GM18508 (cell line): ENCODE data around the gene MXI1.
A peak's percentile ranks its signal among the peaks of the same experiment; 100 is the strongest.
"Not testable (repeated sequence)": the region's sequence is repeated elsewhere in the genome, so short reads cannot be mapped to it uniquely, and the experiment has no call there.

ENCODE experiments used
- ATAC-seq: cut with Tn5 transposase; IDR thresholded peaks from one replicate; pipeline ENCODE4 v1.9.1; 2021; ENCODE audit warnings: moderate number of reproducible peaks; ENCODE audit not compliant: insufficient read depth, unreplicated experiment

MXI1 gene

DNA sequence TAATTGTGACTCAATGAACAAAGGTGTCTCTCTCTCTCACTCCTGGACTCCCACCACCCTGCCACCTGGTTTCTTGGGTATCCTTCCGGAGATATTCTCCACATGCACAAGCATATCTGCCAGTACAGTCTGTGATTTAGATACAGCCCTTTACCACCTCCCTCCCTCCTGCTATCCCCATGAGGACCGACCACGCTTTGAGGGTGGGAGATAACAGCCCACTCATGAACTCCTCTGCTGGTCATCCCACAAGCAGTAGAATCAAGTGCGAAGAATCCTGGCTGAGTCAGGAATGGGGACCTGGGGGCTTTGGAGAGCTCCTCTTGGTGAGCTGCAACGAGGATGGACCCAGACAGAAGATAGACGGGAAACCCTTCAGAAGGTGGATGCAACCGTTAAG is 28.2 kb upstream of the MXI1 start:
- ATAC-seq, result no peak

DNA sequence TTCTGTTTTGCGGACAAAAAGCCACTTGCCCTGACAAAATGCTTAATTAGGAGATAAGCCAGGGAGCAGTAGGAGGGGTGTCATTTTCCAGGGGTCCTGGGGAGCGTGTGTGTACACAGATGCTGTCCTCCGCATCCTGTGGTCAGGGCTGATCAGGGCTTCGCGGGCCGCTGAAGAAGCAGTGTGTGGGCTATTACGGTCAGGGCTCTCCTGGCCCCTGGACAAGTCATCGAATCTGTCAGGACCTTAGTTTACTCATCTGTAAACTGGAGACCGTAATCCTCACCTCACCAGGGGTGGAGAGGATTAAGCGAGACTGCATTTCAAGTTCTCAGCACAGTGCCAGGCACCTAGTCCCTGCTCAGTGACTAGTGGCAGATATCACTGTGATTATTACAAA is 26.0 kb upstream of the MXI1 start:
- no peak for ATAC-seq

DNA sequence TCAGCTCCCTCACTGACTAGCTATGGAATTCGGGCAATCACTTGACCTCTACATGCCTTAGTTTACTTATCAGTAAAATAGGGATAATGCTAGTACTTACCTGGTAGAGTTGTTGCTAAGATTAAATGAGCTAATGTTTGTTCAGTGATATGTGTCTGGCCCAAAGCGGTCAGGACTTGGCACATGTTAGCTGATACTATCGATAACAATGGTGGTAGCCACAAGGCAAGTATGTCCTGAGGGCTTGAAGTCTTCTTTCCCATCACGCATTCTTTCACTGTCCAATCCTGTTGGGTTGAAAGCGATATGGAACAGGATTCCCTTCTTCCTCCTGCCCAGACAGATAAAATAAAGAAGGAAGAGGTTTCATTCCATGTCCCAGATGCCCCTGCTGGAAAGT is 25.5 kb upstream of the MXI1 start:
- no peak for ATAC-seq

DNA sequence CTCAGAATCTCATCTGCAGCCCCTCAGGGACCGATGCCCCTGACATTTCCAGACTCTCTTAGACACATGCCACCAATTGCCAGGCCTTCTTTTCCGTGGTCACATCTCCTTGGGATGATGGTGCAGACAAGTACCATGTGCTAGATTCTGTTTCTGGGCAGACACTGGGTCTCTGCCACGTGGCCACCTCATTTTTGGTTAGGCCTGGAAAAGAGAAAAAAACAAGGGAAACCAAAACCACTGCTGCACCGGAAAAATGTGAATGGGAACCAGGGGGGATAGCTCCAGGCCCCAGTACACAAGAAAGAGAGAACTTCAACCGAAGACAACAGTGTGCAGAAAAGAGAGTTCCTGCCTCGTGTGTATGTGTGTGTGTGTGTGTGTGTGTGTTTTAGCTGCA is 23.0 kb upstream of the MXI1 start:
- no peak for ATAC-seq

DNA sequence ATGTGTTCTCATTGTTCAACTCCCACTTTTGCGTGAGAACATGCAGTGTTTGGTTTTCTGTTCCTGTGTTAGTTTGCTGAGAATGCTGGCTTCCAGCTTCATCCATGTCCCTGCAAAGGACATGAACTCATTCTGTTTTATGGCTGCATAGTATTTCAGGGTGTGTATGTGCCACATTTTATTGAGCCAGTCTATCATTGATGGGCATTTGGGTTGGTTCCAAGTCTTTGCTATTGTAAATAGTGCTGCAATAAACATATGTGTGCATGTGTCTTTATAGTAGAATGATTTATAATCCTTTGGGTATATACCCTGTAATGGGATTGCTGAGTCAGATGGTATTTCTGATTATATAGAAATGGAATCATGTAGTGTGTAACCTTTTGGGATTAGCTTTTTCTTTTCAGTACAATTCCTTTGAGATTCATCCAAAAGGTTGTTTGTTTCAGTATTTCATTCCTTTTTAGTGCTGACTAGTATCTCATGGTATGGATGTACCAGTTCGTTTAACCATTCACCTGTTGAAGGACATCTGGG is 21.7 kb upstream of the MXI1 start:
- ATAC-seq, result not testable (repeated sequence)

DNA sequence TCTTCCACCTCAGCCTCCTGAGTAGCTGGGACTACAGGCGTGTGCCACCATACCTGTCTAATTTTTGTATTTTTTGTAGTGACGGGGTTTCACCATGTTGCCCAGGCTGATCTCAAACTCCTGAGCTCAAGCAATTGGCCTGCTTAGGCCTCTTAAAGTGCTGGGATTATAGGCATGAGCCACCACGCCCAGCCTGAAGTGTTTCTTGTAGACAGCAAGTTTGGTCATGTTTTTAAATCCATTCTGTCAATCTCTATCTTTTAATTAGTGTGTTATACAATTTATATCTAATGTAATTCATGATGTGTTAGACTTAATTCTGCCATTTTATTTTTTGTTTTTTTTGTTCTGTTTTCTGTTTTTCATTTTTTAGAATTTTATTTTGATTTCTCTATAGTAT is 17.2 kb upstream of the MXI1 start:
- ATAC-seq, result no peak

DNA sequence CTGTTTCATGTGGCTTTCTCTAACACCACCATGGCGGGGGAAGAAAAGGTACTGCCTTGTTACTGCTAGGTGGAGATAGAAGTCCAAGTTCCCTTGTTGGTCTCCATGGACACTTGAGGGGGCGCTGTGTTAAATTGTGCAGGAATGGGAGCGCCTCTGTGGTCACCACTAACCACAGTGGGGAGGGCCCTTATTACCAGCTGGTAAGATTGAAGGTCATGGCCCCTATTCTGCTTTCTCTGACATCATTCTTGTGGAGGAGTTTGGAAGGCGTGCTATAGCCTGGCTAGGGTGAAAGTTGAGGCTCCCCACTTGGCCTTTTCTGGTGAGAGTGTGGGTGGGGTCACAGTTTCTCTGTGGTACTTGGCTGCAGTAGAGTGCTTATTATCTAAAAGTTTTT is 14.9 kb upstream of the MXI1 start:
- ATAC-seq, result peak; percentile 62

DNA sequence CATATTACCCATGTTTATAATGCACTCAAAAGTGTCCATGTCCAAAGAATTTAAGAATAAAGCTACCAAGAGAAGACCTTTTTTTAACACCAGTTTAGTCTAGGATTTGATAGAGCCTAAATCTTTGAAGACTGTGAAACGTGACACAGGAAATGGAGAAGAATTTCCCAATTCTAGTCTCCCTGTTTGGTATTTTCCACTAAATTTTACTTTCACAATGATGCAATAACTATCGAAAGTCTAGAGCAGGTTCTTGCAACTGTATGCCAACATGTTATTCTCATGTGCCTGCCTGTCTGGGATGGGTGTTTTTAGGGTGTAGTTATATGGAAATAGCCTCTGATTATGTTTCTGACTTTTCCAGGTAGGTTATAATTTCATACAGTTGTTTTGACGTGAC is 6.9 kb upstream of the MXI1 start:
- ATAC-seq, result no peak

DNA sequence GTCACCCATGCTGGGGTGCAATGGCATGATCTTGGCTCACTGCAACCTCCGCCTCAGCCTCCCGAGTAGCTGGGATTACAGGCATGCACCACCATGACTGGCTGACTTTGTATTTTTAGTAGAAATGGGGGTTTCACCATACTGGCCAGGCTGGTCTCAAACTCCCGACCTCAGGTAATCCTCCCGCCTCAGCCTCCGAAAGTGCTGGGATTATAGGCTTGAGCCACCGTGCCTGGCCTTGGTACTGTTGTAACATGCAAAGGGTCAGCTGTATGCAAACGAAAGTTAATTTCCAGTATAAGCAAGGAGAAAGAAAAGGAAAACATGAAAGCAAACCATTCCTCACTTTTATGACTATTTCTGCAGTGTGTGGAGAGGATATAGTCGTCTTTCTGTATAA is 6.4 kb upstream of the MXI1 start:
- ATAC-seq, result not testable (repeated sequence)

DNA sequence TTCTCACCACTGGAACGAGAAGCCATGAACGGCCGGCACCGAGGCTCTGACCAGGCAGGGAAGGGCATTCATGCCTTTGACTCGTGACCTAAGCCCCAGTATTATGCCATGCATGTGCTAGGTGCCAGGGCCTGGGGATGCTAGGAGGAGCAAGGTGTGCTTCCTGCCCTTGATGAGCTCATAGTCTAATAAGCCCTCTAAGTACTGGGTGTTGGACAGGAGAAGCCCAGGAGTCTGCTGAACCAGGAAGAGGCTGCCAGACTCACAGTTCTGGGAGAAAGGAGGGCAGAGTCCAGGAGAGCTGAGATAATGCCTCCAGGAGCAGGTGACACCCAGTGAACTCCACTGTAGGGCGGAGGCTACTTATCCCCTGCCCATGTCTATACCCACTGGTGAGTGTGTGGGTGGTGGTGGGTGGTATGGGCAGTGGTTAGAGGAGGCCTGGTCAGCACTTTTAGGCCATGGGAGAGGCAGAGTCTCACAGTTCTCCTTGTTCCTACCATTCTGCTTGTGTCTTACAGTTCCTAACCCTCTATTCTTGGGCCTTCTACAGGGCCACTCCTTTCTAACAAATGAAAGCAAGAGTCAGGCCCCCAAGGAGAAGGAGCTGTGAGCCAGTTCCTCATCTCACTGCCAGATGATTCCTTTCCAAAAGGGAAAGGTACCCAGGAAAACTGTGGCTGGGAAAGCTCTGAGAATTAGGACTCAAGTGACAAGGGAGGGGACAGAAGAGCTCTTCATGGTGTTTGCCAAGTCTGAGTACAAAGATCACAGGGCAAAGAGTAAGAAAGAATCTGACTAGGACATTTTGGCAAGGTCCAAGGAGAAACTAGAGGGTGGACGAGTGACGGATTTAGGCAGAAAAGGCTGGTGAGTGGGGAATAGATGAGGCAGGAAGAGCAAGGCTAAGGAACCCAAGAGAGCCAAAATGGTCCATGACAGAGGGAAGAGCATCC is 3.6 kb upstream of the MXI1 start:
- no peak for ATAC-seq

DNA sequence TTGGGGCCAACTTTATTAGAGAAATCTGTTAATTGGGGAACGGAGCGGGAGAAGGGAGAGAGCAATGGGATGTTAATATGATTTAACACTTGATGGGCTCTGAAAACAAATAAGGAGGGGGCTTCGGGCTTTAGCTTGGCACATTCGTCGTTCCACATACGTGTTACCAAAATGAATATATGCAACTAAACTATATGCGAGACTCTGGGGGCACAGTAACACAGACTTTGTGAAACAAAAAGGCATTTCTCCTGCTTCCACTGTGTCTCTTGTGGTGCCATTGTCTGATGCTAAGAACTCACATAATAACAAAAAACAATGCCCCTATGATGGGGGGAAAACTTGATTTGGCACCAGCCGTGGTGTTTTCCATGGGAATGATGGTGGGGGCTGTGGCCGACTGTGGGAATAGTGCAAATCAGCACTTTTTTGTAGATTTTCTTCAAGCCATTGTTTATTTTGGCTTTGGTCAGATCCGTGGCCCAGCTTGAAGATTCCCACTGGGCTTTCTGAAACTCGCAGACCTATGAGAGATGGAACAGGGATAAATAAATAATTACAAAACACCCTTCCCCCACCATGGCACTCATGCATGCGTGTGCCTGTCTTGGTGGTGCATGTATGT is 2.2 kb upstream of the MXI1 start:
- no peak for ATAC-seq

DNA sequence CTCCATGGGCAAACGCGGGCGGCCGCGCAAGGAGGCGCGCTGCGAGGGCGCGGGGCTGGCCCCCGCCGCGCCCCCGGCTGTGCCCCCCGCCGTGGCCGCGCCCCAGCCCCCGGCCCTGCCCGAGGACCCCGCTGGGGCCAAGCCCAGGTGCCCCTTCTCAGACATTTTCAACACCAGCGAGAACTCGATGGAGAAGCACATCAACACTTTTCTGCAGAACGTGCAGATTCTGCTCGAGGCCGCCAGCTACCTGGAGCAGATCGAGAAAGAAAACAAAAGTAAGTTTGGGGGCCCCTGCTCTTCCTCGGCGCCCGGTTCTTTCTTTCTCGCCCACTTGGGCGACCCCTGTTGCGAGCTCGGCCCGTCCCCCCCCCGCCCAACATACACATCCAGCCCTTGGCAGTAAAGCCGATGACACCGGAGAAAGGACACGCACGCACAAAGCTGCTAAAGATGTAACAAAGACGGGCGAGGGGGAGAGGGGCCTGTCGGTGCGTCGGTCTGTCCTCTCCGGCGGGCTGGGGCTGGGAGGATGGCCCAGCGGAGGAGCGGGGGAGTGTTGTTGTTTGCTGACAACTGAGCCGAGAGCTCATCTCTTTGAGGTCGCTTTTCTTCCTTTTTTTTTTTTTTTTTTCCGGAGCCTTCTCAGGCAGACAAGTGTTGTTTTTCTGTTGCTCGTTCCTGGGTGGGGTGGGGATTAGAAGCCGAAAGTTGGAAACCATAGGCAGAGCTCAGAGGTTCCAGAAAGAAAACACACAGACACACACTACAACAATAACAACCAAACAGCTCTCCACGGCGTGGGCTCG is 604 bp downstream of the MXI1 start:
- ATAC-seq, result no peak

DNA sequence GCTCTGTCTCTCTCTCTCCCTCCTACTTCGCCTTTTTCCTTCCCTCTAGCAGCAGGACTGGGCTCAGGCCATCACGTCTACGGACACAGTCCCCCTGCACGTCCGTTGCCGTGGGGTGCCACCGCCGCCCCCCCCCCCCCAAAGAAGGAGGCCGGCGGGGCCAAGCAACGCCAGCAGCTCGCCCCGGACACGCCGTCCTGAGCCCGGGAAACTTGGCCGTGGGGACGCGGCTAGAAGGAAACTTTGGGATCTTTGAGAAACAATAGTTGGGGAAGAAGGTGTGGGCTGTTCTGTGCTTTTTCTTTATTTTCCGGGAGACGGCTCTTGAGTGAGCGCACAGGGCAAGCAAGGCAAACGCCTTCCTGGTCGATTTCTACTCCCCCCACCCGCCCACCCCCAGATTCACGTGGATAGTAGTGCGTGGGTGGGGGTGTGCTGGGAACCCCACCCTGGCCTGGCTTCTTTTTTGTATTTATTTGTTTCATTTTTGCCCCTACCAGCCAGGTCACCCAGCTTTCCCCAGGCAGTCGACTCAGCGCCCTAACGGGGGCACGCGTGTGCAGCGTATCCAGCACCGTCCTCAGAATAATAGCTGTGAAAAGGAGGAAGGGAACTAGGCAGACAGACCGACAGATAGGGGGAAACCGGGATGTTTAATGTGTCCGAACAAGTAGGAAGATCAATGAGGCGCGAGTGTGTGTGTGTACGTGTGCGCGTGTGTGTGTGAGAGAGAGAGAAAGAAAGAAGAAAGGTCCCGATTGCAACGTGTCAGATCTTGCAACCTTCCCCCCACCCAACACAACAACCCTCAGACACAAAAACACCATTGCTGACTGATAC is 1.4 kb downstream of the MXI1 start:
- no peak for ATAC-seq

DNA sequence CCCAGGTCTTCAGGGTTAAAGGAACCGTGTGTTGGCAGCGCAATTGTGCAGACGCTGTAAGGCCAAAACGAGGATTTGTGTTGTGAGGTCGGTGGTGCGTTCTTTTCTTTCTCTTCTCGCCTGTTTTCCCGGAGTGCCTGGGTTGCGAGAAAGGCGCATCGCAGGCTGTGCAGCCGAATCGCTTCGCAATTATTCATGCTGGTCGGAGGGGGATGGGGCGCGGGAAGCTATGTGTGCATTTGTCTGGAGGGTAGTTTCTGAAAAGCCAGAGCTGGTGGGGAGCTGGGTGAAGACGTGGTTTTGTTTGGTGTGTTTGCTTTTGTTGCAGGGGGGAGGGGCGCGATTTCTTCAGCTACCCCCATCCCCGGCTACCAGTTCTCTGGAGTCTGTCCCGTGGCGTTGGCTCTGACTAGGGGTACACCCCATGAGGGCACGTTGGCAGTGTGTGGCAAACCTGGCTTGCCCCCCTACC is 2.1 kb downstream of the MXI1 start:
- no peak for ATAC-seq

DNA sequence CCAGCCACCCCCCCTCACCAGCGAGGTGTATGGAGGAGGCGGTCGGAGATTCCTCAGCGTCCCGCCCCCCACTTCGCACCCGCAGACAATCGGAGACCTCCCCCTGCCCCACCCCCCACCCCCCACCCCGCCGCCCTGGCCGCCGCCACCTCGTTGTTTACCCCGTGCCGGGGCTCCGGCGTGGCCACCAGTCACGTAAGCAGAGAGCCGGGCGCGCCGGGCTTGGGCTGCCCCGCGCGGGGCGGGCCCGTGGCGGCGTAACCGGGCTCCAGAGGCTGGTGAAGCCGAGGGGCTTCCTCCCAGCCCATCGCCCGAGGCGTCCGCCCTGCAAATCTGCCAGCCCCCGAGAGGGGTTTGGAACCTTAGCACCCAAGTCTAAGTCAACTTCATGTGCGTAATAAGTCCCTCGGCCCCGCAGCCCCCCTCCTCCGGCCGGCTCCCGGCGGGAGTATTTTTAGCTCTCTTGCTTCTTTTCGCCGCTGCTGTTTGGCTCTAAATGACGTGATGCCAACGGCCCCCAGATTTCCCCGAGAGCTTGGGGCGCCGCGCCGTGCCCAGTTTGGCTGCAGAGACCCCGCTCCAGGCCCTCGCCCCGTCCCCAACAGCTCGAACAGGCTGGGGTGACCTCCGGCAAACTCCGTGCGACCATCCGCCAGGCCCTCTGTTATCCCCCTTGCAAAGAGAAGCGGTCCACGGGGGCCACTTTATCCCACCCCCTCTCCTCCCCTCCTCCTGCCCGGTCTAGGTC is 2.7 kb downstream of the MXI1 start:
- ATAC-seq, result no peak

DNA sequence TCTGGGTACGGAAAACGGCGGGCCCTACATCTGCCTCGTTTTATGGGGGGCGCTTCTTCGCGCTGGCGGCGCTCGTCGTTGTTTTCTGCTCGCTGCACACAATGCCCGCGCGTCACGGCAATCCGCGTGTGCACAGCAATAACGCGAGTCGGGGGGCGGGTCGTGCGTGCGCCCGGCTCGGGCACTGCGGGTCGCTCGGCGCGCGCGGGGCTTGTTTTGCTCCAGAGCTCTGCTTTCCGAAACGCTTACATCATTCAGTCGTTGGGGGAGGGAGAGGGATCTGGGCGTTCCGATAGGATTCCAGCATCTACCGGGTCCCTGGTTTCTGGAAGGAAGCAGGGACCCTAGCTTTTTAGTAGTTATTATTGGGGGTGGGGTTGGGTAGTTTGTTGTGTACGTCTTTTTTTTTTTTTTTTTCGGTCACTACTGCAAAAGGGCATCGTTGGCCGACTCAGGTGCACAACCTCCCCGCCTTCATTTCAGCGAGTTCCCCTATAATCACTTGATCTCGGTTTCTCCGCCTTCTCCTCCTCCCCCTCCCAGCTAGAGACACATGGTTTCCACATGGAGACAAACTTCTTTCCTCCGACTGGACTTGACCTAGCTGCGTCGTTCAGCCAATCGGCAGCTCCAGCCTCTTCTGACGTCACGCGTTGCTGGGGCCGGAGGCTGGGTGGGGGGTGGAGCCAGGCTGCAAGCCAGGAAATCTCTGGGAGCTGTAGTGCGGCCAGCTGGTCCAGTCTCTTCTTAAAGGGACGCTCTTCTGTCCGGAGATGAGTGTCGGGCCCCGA is 3.5 kb downstream of the MXI1 start:
- peak; percentile 74 for ATAC-seq

DNA sequence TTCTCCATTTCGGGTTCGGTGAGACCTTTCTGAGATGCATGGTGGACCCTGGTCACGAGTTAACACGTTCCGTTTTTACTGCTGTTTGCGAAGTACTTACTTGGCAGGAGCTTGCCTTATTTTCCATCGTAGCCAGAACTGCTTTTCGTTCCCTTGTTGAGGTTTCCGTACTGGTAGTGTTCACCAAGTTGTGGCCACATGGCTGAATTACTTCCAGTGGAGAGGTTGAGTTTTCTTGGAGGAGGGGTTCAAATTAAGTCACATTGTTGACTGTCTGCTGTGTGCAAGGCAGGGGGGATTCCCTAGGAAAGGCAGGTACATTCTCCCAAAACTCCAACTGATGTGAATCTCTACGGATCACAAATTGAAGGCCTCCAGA is 4.0 kb downstream of the MXI1 start:
- ATAC-seq, result no peak
